Thoracic aorta (tissue), 2 donors: ENCODE results near the gene APOF. TPM values are rescaled to one million over a fixed set of nuclear protein-coding genes. Genes with fewer than 3 reads are reported as not detected.

Experiments used
- ATAC-seq: fragments of 150-250 bp; one replicate; pipeline ENCODE4 v1.8.0; 2017; ENCODE audit warnings: low read depth; ENCODE audit not compliant: insufficient number of reproducible peaks, low FRiP score
- DNase-seq: peaks from one replicate; pipeline ENCODE4 v3.0.0-alpha.2; 2020; ENCODE audit warnings: low spot score
- H3K27ac ChIP-seq, 2 donors: fragments of 200-600 bp; sonication (generic); 1 replicate in 1 of 2; 2 replicates in 1 of 2; pipeline ENCODE4 v1.5.1; 2016; ENCODE audit warnings: mild to moderate bottlenecking in 2 of 2, moderate library complexity in 2 of 2
- H3K27me3 ChIP-seq: fragments of 200-600 bp; sonication (generic); replicated peaks from 2 replicates; pipeline ENCODE4 v1.6.0; 2016; ENCODE audit warnings: mild to moderate bottlenecking; ENCODE audit not compliant: insufficient read depth
- H3K36me3 ChIP-seq: fragments of 200-600 bp; sonication (generic); one replicate; pipeline ENCODE4 v1.5.1; 2016
- H3K4me1 ChIP-seq, 2 donors: fragments of 200-600 bp; sonication (generic); 1 replicate in 1 of 2; 2 replicates in 1 of 2; pipeline versions ENCODE4 v1.5.1 to v1.6.0; 2016; ENCODE audit warnings: low read depth in 2 of 2, mild to moderate bottlenecking in 1 of 2; ENCODE audit not compliant: control insufficient read depth in 1 of 2
- H3K4me3 ChIP-seq: fragments of 200-600 bp; sonication (generic); 2 replicates; pipeline ENCODE4 v1.5.1; 2016; ENCODE audit warnings: mild to moderate bottlenecking
- H3K9me3 ChIP-seq: fragments of 200-600 bp; sonication (generic); 2 replicates; pipeline ENCODE4 v1.5.1; 2016
- total RNA-seq, 2 donors: library from RNA; depleted of rRNA; stranded (reverse); fragments of >200 nt; gene quantifications; one replicate each; pipeline versions ENCODE4 v1.1.0 to v1.2.3, GENCODE V29; 2016
- TF ChIP-seq, protein P1 (sequence below): fragments of 200-600 bp; sonication (generic); IDR thresholded peaks from one replicate; pipeline ENCODE4 v1.5.1; 2019; ENCODE audit warnings: antibody characterized with exemption

Gene APOF
- total RNA-seq, 2 donors from 2014 or later: not detected

- DNase-seq: no peak
- Histone ChIP-seq H3K27me3 (no peaks in the 10 kb centered on the region), H3K36me3 (no peaks in the 10 kb centered on the region), H3K9me3 (no peaks in the 10 kb centered on the region), H3K4me3 (no peak overlapping the region), H3K27ac (no peak overlapping the region), H3K4me1 (no peaks in the 10 kb centered on the region)
- TF ChIP-seq, protein P1, sequence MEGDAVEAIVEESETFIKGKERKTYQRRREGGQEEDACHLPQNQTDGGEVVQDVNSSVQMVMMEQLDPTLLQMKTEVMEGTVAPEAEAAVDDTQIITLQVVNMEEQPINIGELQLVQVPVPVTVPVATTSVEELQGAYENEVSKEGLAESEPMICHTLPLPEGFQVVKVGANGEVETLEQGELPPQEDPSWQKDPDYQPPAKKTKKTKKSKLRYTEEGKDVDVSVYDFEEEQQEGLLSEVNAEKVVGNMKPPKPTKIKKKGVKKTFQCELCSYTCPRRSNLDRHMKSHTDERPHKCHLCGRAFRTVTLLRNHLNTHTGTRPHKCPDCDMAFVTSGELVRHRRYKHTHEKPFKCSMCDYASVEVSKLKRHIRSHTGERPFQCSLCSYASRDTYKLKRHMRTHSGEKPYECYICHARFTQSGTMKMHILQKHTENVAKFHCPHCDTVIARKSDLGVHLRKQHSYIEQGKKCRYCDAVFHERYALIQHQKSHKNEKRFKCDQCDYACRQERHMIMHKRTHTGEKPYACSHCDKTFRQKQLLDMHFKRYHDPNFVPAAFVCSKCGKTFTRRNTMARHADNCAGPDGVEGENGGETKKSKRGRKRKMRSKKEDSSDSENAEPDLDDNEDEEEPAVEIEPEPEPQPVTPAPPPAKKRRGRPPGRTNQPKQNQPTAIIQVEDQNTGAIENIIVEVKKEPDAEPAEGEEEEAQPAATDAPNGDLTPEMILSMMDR: no peak
- no peak for ATAC-seq
These were observed 23.2 kb upstream of the APOF start for GRCh38 chr12:56385873-56386272.

DNA sequence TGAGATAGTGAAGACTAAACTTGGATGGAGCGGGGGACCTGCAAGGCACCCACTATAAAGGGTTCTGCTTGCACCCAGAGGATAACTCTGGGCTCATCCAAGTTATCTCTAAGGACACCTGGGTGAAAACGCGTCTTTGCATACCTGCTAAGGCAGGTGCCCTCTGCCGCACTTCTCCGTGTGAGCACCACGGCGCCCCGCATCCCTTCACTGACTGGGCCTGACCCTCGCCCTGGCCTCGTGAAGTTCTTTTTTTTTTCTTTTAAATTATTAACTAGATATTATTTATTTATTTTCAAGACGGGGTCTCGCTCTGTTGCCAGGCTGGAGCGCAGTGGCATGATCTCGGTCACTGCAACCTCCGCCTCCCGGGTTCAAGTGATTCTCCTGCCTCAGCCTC is 20.0 kb upstream of the APOF start:
- H3K36me3 ChIP-seq: no peaks in the 10 kb centered on the region

GRCh38 chr12:56377989-56378316 is 15.3 kb upstream of the APOF start:
- H3K36me3 ChIP-seq: no peaks in the 10 kb centered on the region
- no peaks in the 10 kb centered on the region for H3K9me3 ChIP-seq
- TF ChIP-seq, protein P1: no peak
- H3K4me3 ChIP-seq: no peak overlapping the region
- no peaks in the 10 kb centered on the region for H3K27me3 ChIP-seq
- H3K27ac ChIP-seq: no peak overlapping the region
- ATAC-seq: no peak
- no peak for DNase-seq
- no peaks in the 10 kb centered on the region for H3K4me1 ChIP-seq

More for the DNA sequence above, 20.0 kb upstream of the APOF start:
- TF ChIP-seq, protein P1: no peak
- no peaks in the 10 kb centered on the region for H3K4me1 ChIP-seq
- no peak overlapping the region for H3K4me3 ChIP-seq
- H3K9me3 ChIP-seq: no peaks in the 10 kb centered on the region
- H3K27ac ChIP-seq: no peak overlapping the region
- DNase-seq (no peak), ATAC-seq (no peak)
- H3K27me3 ChIP-seq: no peaks in the 10 kb centered on the region

- Histone ChIP-seq H3K36me3 (no peaks in the 10 kb centered on the region), H3K4me1 (no peaks in the 10 kb centered on the region), H3K27ac (no peak overlapping the region), H3K4me3 (no peak overlapping the region), H3K27me3 (no peaks in the 10 kb centered on the region), H3K9me3 (no peaks in the 10 kb centered on the region)
- ATAC-seq (no peak), DNase-seq (no peak)
- TF ChIP-seq, protein P1: no peak
These were observed 14.8 kb upstream of the APOF start for GRCh38 chr12:56377310-56377988.

- H3K27ac ChIP-seq: no peak overlapping the region
- DNase-seq (no peak), ATAC-seq (no peak)
- H3K4me3 ChIP-seq: no peak overlapping the region
- H3K27me3 ChIP-seq: no peaks in the 10 kb centered on the region
- TF ChIP-seq, protein P1: no peak
- H3K9me3 ChIP-seq: no peaks in the 10 kb centered on the region
- no peaks in the 10 kb centered on the region for H3K36me3 ChIP-seq
- H3K4me1 ChIP-seq: no peaks in the 10 kb centered on the region
These were observed 13.2 kb upstream of the APOF start for GRCh38 chr12:56375598-56376434.
